ENCODE results near the gene CAB39.

The CAB39 gene

DNA sequence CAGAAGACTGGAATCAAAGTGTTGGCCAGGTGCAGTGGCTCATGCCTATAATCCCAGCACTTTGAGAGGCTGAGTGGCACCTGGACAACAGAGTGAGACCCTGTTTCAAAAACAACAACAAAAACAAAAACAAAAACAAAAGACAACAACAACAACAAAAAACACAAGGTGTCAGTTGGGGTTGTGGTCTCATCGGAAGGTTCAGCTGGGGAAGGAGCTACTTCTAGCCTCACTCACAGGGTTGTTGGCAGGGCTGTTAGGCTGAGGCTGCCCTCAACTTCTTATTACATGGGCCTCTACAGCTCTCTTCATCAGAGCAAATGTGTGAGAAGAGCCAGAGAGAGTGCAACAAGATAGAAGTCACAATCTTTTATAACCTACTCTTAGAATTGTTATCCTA is 34.6 kb upstream of the CAB39 start:
- no peak for TF ChIP-seq SPI1 (IDR thresholded peaks at IDR 0.05; ENCODE audit: borderline replicate concordance, low read depth)
- TF ChIP-seq CTCF (IDR thresholded peaks at IDR 0.05; ENCODE audit: insufficient read depth, low read length) = no peak
- no peak for TF ChIP-seq GABPA (IDR thresholded peaks at IDR 0.05; ENCODE audit: low read depth)
- no peak for TF ChIP-seq REST (IDR thresholded peaks at IDR 0.05; ENCODE audit: insufficient replicate concordance, low read depth)
- TF ChIP-seq POLR2AphosphoS5 (IDR thresholded peaks at IDR 0.05; ENCODE audit: low read depth) = no peak
- no peaks in the 10 kb centered on the region for H3K27me3 ChIP-seq (ENCODE audit: insufficient read depth, poor library complexity, severe bottlenecking)
- H3K4me3 ChIP-seq (replicated peaks; ENCODE audit: insufficient read depth, low read length) = no peak overlapping the region
- H3K27ac ChIP-seq (replicated peaks) = peak overlapping the region; percentile 30
- DNase-seq (ENCODE audit: low read depth in 1 of 2, low spot score in 1 of 2) = no peak

DNA sequence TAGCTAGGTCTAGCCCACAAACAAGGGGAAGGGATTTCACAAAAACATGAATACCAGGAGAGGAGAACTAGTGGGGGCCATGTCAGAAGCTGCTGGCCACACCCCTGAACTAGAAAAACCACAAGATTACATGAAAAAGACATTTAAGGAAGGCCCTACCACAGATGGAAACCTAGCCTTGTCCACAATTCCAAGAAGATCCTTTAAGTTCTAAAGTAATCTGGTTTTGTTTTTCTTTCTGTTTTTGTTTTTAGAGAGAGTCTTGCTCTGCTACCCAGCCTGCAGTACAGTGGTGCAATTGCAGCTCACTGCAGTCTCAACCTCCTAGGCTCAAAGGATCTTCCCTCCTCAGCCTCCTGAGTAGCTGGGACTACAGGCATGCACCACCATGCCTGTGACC is 34.2 kb upstream of the CAB39 start:
- H3K4me3 ChIP-seq (replicated peaks; ENCODE audit: insufficient read depth, low read length) = no peak overlapping the region
- no peaks in the 10 kb centered on the region for H3K27me3 ChIP-seq (ENCODE audit: insufficient read depth, poor library complexity, severe bottlenecking)
- DNase-seq (ENCODE audit: low read depth in 1 of 2, low spot score in 1 of 2) = peak in 1 of 2 experiments; percentile 68
- no peak for TF ChIP-seq CTCF (IDR thresholded peaks at IDR 0.05; ENCODE audit: insufficient read depth, low read length)
- TF ChIP-seq GABPA (IDR thresholded peaks at IDR 0.05; ENCODE audit: low read depth) = no peak
- TF ChIP-seq SPI1 (IDR thresholded peaks at IDR 0.05; ENCODE audit: borderline replicate concordance, low read depth) = peak; percentile 12; the same call in 1 of the 2 replicates
- H3K27ac ChIP-seq (replicated peaks) = peak overlapping the region; percentile 30

GRCh38 chr2:230680463-230681170 is 32.0 kb upstream of the CAB39 start:
- Histone ChIP-seq H3K27ac (replicated peaks) (no peak overlapping the region), H3K4me3 (replicated peaks; ENCODE audit: insufficient read depth, low read length) (no peak overlapping the region), H3K27me3 (ENCODE audit: insufficient read depth, poor library complexity, severe bottlenecking) (no peaks in the 10 kb centered on the region)
- DNase-seq (ENCODE audit: low read depth in 1 of 2, low spot score in 1 of 2) = no peak
- TF ChIP-seq CTCF (IDR thresholded peaks at IDR 0.05; ENCODE audit: insufficient read depth, low read length) (no peak), REST (IDR thresholded peaks at IDR 0.05; ENCODE audit: insufficient replicate concordance, low read depth) (no peak), SPI1 (IDR thresholded peaks at IDR 0.05; ENCODE audit: borderline replicate concordance, low read depth) (no peak), POLR2AphosphoS5 (IDR thresholded peaks at IDR 0.05; ENCODE audit: low read depth) (no peak), GABPA (IDR thresholded peaks at IDR 0.05; ENCODE audit: low read depth) (no peak)

DNA sequence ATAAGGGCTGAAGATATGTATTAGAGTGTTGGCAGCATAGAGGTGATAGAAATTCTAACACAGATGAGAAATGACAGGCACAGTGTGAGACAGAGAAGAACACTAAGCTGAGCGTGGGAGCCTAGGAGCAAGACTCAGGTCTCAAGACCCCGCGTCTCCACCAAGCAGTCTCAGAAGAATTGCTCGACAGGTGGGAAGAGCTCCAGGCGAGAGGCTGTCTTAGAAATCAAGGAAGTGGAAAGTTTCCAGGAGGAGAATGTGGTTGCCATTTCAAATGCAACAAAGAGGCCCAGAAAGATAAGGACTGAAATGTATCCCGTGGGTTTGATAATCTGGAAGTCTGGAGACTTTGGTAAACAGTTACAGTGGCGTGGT is 31.5 kb upstream of the CAB39 start:
- no peak overlapping the region for H3K27ac ChIP-seq (replicated peaks)
- H3K4me3 ChIP-seq (replicated peaks; ENCODE audit: insufficient read depth, low read length) = no peak overlapping the region
- TF ChIP-seq GABPA (IDR thresholded peaks at IDR 0.05; ENCODE audit: low read depth) (no peak), POLR2AphosphoS5 (IDR thresholded peaks at IDR 0.05; ENCODE audit: low read depth) (no peak), CTCF (IDR thresholded peaks at IDR 0.05; ENCODE audit: insufficient read depth, low read length) (no peak), SPI1 (IDR thresholded peaks at IDR 0.05; ENCODE audit: borderline replicate concordance, low read depth) (no peak), REST (IDR thresholded peaks at IDR 0.05; ENCODE audit: insufficient replicate concordance, low read depth) (no peak)
- H3K27me3 ChIP-seq (ENCODE audit: insufficient read depth, poor library complexity, severe bottlenecking) = no peaks in the 10 kb centered on the region
- DNase-seq (ENCODE audit: low read depth in 1 of 2, low spot score in 1 of 2) = no peak
